COLO668 (cell line): ENCODE results near the gene SLC25A45.
"Not testable (repeated sequence)": the region's sequence is repeated elsewhere in the genome, so short reads cannot be mapped to it uniquely, and the experiment has no call there.

ENCODE experiments used
- DNase-seq: peaks from one replicate; lab custom pipeline; 2025; ENCODE audit not compliant: unreplicated experiment; lab: John Stamatoyannopoulos, UW

The SLC25A45 gene

DNA sequence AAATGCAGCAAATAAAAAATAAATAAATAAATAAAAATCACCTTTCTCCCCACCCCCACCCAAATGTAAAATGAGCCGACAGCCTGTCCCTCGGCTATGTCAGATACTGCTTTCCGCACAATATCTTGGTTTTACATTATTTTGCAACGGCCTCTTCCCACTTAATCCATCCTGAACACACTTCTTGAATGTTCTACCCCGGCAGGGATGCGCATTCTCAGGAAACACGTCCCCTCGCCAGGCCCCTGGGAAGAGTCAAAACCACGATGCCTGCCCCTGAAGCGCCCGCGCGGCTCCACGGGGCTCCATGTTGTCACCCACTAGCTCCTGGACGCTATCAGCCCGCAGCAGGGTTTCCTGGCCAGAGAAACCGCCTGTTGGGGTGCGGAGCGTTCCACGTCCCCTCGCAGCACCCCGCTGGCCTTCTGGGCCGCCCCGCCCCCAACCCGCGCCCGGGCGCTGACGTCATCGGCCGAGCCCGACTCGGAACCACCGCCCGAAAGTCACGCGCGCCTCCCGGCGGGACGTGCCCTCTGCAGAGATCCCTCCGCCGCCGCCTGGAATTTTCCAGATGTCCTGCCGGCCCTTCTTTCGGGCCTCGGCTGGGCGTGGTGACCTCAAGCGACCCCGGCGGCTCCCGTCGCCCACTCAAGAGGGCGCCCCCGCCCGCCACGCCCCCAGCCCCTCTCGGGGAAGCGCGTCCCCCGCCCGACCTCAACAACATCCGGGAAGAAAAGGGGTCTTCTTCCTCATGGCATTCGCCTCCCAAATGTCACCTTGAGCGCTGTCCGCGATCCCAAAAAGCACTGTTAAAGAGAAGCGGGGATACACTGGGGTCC, 39.6 kb upstream of the SLC25A45 start:
- peak; percentile 98 for DNase-seq

DNA sequence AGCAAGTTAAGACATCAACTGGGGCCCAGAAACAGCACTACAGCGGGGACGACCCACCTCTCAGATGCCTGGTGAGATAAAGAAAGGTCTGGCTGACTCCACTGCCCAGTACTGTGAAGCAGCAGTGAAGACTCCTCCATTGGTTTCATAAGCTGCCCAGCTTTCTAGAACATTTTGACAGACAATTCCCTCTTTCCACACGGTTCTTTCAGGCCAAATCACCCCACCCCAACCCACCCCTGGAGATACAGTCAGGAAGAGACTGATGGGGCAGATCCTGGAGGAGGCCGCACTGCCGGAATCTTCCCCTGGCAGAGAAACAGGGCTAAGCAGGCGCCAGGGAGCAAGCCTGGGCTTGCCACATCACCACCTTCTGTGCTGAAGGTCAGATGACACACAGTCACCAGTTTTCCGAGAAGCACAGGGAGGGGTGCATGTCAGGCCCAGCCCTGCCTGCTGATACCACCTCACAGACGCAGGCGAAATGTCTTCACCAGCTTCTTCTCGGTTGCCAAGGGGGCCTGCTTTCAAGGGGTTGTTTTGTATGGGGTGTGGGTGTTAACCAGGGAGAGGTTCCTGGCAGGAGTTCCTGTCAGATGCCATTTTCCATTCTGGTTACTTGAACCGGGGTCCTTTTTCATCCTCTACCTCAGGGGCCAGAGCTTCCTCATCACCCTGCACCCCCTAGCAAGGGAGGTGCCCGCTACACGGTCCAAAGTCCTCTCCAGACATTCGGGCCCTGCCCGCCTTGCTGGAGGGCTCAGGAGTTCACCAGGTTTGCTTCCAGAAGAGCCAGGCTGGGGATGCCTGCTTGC, 38.7 kb upstream of the SLC25A45 start:
- peak; percentile 84 for DNase-seq

DNA sequence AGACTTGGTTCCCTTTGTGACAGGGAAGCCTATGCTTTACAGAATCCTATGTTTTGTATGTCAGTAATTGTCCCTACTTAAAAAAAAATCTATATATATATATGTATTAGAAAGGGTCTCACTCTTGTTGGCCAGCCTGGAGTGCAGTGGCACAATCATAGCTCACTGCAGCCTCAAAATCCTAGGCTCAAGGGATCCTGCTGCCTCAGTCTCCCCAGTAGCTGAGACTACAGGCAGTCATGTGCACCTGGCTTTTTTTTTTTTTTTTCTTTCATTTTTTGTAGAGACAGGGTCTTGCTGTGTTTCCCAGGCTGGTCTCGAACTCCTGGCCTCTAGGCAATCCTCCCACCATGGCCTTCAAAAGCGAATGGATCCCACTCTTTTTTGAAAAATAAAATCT, 38.1 kb upstream of the SLC25A45 start:
- no peak for DNase-seq

GRCh38 chr11:65419772-65420481, 37.5 kb upstream of the SLC25A45 start:
- peak; percentile 77 for DNase-seq

- DNase-seq = no peak
Measured at GRCh38 chr11:65419460-65419771, 37.0 kb upstream of the SLC25A45 start.

DNA sequence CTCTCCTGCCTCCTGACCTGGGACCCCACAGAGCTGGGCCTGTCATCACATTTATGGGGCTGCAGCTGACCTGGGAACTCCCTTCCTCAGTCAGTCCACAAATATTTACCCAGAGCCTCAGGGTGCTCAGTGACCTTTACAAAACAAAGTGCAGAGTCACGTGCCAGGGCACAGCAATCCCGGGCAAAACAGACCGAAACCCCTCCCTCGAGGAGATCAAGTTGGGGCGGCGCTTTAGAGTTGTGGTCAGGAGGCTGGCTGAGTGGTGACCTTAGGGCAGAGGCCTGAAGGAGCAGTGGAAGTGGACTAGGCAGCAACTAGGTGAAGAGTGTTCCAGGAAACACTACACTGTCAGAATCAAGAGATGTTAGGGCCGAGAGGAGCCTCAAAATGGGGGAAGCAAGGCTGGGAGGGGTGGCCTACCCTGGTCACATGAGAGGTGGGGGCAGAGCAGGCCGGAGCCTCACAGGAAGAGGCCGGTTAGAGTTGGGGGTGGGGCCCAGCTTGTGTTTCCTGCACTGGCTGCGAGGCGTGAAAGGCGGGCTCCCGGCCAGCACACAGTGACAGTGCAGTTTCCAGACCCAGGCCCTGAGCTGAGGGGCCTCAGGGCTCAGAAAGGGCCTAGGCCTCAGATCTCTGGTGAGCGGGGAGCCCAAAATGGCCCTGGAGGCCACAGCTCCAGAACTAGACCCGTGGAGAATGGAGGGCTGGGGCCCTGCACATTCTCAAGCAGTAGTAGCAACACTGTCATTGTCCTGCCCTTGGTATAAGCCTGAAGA, 36.4 kb upstream of the SLC25A45 start:
- DNase-seq = peak; percentile 96

DNA sequence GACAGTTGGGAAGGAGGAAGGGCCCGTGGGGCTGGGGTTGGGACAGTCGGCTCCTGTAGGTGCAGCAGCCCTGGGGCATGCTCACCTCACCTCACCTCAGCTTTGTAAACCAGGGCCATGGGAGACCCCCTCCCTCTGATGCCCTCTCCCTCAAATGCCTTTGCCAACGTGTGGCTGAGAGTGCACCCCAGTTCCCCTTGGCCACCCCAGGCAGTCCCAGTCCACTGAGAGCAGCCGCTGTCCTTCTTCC, 35.9 kb upstream of the SLC25A45 start:
- DNase-seq = no peak

DNA sequence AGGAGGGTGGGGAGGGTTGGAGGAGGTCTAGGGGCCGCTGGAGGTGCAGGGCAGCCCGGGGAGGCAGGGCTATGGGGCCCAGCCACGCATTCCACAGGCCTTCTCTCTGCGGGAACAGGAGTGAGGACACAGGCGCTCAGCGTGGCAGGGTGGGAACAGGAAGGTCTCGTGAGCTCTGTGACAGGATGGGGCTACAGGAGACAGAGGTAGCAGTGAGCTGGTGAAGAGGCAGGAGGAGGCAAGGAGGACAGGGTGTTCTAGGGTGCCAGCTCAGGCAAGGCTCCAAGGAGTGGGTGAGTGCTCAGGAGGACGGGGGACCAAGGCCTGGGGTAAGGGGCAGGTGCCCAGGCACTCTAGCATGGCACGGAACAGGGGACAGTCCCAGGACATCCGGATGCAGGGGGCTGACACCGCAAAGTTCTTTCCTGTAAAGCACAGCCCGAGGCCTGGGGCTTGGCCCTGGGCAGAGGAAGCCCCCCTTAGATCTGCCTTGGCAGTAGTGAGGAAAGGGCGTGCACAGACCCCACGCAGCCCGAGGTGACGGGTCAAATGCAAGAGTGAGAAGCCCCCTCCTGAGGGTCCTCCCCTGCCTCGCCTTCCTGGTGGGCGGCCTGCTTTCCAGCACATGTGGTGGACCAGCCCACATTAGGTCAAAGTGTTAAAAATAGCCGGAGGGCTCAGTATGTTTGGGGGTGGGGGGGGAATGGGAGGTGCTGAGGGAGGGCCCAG, 35.4 kb upstream of the SLC25A45 start:
- DNase-seq = no peak

GRCh38 chr11:65416841-65417701, 34.6 kb upstream of the SLC25A45 start:
- no peak for DNase-seq

GRCh38 chr11:65416341-65416824, 33.9 kb upstream of the SLC25A45 start:
- peak; percentile 86 for DNase-seq

DNA sequence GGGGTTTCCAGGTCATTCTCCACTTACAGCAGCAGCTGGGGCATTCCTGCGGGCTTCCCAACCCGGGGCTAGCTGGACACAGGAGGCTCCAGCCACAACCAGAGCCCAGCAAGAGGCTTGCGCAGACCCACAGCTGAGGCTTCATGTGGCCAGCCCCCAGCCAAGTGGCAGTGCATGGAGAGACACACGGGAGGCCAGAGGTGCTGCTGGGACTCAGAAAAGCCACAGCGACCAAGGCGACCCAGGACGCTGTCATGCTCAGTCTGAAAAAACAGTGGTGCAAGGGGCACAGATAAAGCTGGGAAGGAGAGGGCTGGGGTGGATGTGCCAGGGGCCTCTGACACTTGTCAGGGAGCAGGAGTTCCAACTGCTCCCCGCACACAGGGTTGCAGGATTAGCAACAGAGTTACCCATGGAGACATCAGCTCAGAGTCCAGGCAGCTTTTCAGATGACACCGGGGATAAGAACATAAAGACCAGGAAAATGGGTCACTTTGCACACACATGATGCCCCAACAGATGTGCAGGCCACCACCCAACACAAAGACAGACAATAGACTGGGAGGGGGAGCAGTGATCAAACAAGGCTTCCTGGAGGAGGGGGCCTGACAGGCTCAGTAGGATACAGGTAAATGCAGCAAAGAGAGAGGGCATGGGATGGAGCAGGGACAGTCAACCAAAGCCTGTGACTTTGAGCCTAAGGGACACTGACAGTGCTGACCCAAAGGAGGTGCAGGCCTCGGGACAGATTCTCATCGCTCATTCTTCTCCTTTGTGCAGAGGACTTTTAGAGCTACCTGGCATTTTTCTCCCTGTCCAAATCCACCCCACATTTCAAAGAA, 33.3 kb upstream of the SLC25A45 start:
- DNase-seq = no peak

- no peak for DNase-seq
Measured at GRCh38 chr11:65414776-65415498, 32.5 kb upstream of the SLC25A45 start.

DNA sequence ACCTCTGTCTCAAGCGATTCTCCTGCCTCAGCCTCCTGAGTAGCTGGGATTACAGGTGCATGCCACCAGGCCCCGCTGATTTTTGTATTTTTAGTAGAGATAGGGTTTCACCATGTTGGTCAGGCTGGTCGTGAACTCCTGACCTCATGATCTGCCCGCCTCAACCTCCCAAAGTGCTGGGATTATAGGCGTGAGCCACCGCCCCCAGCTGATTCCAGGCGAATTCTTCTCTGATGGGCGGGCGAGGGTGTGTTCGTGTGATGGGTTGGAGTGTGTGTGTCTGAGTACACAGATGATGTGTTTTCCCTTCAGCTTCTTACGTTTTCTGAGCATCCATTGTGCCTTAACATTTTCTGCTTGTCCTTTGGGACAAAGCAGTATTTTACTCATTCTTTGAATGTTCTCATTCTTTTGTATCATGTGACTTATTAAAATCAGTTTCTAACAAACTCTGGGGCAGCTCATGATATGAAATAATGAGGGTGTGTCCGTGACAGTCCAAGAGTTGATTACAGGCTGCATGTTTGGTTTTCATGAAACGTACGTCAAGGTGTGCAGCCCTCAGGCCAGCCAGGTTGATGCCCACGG, 30.7 kb upstream of the SLC25A45 start:
- DNase-seq = not testable (repeated sequence)

DNA sequence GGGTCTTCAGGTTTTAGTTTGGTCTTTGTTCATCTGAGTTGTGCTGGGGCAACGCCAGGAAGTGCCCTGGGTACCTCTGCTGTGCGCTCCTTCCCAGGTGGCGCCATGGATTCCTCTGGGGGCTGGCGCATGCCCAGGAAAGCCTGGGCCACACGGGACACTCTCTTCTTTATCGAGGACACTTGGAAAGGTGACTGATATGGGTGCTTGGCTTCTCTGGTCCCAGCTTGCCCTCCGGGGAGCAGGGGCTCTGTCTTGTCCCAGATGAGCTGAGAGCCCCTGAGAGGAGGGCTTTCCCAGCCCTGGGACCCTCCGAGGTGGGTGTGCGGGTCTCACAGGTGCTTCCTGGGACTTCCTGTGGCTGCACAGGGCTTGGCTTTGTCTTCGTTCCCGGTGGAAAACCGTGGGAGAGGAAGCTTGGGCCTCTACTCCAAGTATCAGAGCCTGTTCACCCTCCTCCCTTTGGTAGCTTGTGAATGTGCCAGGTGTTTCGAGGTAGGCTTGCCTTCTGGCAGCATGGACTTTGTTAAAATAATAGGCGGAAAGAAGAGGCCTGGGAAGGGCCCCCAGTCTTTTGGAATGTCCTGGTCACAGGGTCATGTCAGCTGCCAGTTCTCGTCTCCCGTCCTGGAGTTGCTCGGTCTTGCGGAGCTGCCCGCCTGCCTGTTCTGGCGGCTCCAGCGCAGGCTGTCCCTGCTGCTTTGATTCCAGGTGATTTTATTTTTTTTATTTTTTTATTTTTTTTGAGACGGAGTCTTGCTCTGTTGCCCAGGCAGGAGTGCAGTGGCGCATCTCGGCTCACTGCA, 30.0 kb upstream of the SLC25A45 start:
- no peak for DNase-seq

GRCh38 chr11:65411681-65412070, 29.2 kb upstream of the SLC25A45 start:
- no peak for DNase-seq

GRCh38 chr11:65410936-65411680, 28.7 kb upstream of the SLC25A45 start:
- DNase-seq = no peak
